ENCODE data around the gene LDB3.
A peak's percentile ranks its signal among the peaks of the same experiment; 100 is the strongest.
"Not testable (repeated sequence)": the region's sequence is repeated elsewhere in the genome, so short reads cannot be mapped to it uniquely, and the experiment has no call there.

The LDB3 gene

DNA sequence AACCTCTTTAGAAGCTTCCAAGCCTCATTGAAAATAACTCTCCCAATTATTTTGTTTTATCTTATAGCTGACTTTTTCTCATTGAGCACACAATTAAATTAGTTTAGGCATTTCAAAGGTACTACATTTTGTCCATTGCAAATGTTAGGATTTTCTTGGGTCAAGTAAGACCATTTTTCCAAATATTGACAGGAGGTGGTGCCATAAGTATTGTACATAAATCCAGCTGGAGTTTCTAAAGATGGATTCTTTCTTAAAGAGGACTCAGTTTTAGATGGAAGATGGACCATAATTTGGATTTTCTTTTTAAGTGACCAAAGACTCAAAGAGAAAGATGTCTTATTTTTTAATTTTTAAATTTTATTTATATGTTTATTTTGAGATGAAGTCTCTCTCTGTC lies 26.3 kb upstream of the LDB3 start:
- Histone ChIP-seq H3K9me3 (ENCODE audit: low read depth, low read length) (no peaks in the 10 kb centered on the region), H3K27ac (no peak overlapping the region), H3K36me3 (ENCODE audit: insufficient read depth, low read length) (no peaks in the 10 kb centered on the region), H3K9ac (ENCODE audit: insufficient read length) (no peak overlapping the region), H3K4me3 (no peak overlapping the region)
- TF ChIP-seq FOXP2 (optimal IDR thresholded peaks at IDR 0.05; ENCODE audit: control extremely low read depth, extremely low read length, insufficient read depth) (no peak), POLR2AphosphoS5 (IDR thresholded peaks at IDR 0.05; ENCODE audit: borderline replicate concordance, low read depth, low read length) (no peak), EZH2 (IDR thresholded peaks at IDR 0.05) (no peak)
- DNase-seq (ENCODE audit: low read depth, low spot score) = no peak

DNA sequence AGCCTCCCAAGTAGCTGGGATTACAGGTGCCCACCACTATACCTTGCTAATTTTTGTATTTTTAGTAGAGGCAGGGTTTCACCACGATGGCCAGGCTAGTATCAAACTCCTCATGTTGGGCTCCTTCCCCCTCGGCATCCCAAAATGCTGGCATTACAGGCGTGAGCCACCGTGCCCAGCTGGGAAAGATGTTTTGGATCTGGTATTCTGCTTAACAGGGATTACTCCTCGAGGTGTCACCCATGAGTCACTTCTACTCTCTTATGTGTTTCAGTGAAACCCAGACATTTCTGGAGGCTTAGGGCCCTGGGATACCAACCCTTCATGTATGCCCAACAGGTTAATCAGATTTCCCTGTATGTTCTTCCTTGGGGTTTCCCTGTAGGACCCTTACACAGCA lies 25.8 kb upstream of the LDB3 start:
- DNase-seq (ENCODE audit: low read depth, low spot score) = no peak
- H3K27ac ChIP-seq = no peak overlapping the region
- H3K9me3 ChIP-seq (ENCODE audit: low read depth, low read length) = no peaks in the 10 kb centered on the region
- no peak for TF ChIP-seq FOXP2 (optimal IDR thresholded peaks at IDR 0.05; ENCODE audit: control extremely low read depth, extremely low read length, insufficient read depth)
- TF ChIP-seq EZH2 (IDR thresholded peaks at IDR 0.05) = no peak
- TF ChIP-seq POLR2AphosphoS5 (IDR thresholded peaks at IDR 0.05; ENCODE audit: borderline replicate concordance, low read depth, low read length) = no peak
- no peak overlapping the region for H3K4me3 ChIP-seq
- H3K36me3 ChIP-seq (ENCODE audit: insufficient read depth, low read length) = no peaks in the 10 kb centered on the region
- no peak overlapping the region for H3K9ac ChIP-seq (ENCODE audit: insufficient read length)

DNA sequence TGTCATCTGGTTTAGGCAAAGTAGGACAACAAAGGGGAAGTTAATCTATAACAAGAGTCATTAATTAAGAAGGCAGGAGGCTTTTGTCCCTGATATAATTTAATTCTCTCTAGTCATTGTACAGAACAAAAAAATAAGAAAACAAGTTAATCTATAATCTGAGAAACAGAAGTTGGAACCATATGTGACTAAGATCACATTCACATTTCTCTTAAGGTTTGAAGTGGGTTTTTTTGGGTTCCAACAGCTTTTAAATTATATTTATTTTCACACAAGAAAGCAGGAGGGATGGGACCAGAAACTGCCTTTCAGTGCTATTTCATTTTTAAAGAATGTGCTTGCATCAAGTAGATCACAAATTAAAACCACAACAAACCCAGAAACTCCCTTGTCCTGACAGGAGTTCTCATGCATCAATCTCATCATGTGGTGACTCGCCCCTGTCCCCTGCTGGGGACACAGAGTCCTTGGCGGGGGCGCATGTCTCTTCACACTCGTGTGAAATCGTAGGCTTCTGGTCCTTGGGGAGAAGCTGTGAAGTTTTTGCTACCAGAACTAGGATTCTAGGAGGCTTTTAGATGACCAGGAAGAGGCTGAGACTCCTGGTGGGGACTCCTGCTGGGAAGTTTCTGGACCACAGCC lies 24.0 kb upstream of the LDB3 start:
- DNase-seq (ENCODE audit: low read depth, low spot score) = no peak
- H3K36me3 ChIP-seq (ENCODE audit: insufficient read depth, low read length) = no peaks in the 10 kb centered on the region
- H3K4me3 ChIP-seq = no peak overlapping the region
- no peak for TF ChIP-seq EZH2 (IDR thresholded peaks at IDR 0.05)
- TF ChIP-seq POLR2AphosphoS5 (IDR thresholded peaks at IDR 0.05; ENCODE audit: borderline replicate concordance, low read depth, low read length) = no peak
- no peak for TF ChIP-seq FOXP2 (optimal IDR thresholded peaks at IDR 0.05; ENCODE audit: control extremely low read depth, extremely low read length, insufficient read depth)
- no peak overlapping the region for H3K27ac ChIP-seq
- H3K9ac ChIP-seq (ENCODE audit: insufficient read length) = no peak overlapping the region
- no peaks in the 10 kb centered on the region for H3K9me3 ChIP-seq (ENCODE audit: low read depth, low read length)

DNA sequence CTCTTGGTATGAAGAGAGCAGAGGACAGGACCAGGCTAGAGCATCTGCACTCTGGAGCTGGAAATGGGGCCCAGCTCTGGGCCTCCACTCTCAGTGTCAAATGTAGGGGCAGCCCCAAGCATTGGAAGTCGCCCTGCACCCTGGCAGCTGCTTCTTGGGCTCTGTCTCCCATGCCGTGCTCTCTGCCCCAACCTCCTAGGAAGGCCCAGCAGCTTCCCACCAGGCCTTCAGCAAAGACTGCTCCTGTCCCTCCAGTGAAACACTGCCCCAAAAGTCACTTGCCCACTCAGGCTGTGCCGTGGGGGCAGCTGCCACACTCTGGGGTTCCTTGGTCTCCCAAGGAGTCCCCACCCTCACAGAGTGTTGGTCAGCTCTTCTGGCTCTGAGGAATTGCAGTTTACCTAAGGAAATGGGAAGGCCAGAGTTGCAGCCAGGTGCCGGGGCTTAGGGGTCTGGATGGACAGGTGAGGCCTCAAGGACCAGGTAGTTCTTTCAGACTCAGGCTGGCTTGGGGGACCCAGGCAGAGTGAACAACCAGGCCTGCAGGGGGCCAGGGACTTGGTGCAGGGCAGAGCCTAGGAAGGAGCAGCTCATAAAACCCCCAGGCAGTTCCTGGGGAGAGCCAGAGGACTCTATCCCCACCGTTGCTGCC lies 23.4 kb upstream of the LDB3 start:
- H3K9ac ChIP-seq (ENCODE audit: insufficient read length) = no peak overlapping the region
- no peak for TF ChIP-seq POLR2AphosphoS5 (IDR thresholded peaks at IDR 0.05; ENCODE audit: borderline replicate concordance, low read depth, low read length)
- TF ChIP-seq EZH2 (IDR thresholded peaks at IDR 0.05) = no peak
- TF ChIP-seq FOXP2 (optimal IDR thresholded peaks at IDR 0.05; ENCODE audit: control extremely low read depth, extremely low read length, insufficient read depth) = no peak
- no peaks in the 10 kb centered on the region for H3K9me3 ChIP-seq (ENCODE audit: low read depth, low read length)
- no peak overlapping the region for H3K4me3 ChIP-seq
- H3K36me3 ChIP-seq (ENCODE audit: insufficient read depth, low read length) = no peaks in the 10 kb centered on the region
- no peak for DNase-seq (ENCODE audit: low read depth, low spot score)
- H3K27ac ChIP-seq = no peak overlapping the region

DNA sequence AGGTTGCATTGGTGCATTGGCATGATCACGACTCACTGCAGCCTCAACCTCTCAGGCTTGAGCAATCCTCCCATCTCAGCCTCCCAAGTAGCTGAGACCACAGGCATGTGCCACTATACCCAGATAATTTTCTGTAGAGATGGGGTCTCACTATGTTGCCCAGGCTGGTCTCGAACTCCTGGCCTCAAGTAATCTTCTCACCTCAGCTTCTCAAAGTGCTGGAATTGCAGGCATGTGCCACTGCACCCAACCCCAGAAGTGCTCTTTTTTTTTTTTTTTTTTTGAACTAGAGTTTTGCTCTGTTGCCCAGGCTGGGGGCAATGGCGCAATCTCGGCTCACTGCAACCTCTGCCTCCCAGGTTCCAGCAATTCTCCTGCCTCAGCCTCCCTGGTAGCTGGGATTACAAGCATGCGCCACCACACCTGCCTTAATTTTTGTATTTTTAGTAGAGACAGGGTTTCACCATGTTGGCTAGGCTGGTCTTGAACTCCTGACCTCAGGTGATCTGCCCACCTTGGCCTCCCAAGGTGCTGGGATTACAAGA lies 22.6 kb upstream of the LDB3 start:
- DNase-seq (ENCODE audit: low read depth, low spot score) = not testable (repeated sequence)

DNA sequence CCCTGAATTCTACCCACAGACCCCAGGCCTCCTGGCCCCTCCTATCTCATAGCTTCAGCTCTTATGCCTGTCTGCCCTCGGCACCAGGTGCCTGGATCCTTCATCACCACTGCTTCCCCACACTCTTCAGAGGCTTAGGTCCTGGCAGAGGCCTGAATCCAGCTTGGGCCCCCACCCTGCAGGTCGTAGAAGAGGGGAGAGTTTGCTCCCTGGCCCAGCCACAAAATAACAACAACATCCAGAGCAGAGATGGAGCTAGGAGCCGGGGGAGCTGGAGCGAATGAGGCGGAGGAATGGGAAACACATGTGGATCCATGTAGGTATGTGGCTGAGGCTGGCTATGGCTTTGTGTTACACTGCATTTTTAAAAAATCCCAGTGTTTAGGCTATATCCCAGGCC lies 21.8 kb upstream of the LDB3 start:
- no peaks in the 10 kb centered on the region for H3K9me3 ChIP-seq (ENCODE audit: low read depth, low read length)
- no peak overlapping the region for H3K27ac ChIP-seq
- H3K4me3 ChIP-seq = no peak overlapping the region
- H3K36me3 ChIP-seq (ENCODE audit: insufficient read depth, low read length) = no peaks in the 10 kb centered on the region
- no peak overlapping the region for H3K9ac ChIP-seq (ENCODE audit: insufficient read length)
- TF ChIP-seq FOXP2 (optimal IDR thresholded peaks at IDR 0.05; ENCODE audit: control extremely low read depth, extremely low read length, insufficient read depth) (no peak), POLR2AphosphoS5 (IDR thresholded peaks at IDR 0.05; ENCODE audit: borderline replicate concordance, low read depth, low read length) (no peak)
- no peak for DNase-seq (ENCODE audit: low read depth, low spot score)

More for the DNA sequence above, 22.6 kb upstream of the LDB3 start:
- not testable (repeated sequence) for H3K9me3 ChIP-seq (ENCODE audit: low read depth, low read length); H3K4me3 ChIP-seq; H3K36me3 ChIP-seq (ENCODE audit: insufficient read depth, low read length); H3K9ac ChIP-seq (ENCODE audit: insufficient read length); H3K27ac ChIP-seq

DNA sequence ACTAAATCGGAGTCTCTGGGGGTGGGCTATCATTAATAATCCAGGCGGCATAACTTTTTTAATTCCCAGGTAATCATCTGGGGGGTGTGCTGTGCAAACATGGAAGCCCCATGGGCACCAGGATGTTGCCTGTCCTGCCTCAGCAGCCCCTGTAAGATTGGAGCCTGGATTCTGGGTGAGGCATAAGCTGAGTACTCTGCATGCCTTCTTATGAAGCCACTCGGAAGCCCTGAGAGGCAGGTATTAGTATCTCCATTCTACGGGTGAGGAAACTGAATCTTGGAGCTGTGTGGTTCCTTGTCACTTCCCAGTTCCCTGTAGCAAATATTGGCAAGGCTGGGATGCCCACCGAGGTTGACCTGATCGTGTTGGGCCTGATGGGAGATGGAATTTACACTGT lies 21.4 kb upstream of the LDB3 start:
- no peak for TF ChIP-seq POLR2AphosphoS5 (IDR thresholded peaks at IDR 0.05; ENCODE audit: borderline replicate concordance, low read depth, low read length)
- no peak for TF ChIP-seq FOXP2 (optimal IDR thresholded peaks at IDR 0.05; ENCODE audit: control extremely low read depth, extremely low read length, insufficient read depth)
- TF ChIP-seq EZH2 (IDR thresholded peaks at IDR 0.05) = no peak
- DNase-seq (ENCODE audit: low read depth, low spot score) = no peak
- H3K9me3 ChIP-seq (ENCODE audit: low read depth, low read length) = no peaks in the 10 kb centered on the region
- H3K9ac ChIP-seq (ENCODE audit: insufficient read length) = no peak overlapping the region
- no peaks in the 10 kb centered on the region for H3K36me3 ChIP-seq (ENCODE audit: insufficient read depth, low read length)
- H3K27ac ChIP-seq = no peak overlapping the region
- no peak overlapping the region for H3K4me3 ChIP-seq

DNA sequence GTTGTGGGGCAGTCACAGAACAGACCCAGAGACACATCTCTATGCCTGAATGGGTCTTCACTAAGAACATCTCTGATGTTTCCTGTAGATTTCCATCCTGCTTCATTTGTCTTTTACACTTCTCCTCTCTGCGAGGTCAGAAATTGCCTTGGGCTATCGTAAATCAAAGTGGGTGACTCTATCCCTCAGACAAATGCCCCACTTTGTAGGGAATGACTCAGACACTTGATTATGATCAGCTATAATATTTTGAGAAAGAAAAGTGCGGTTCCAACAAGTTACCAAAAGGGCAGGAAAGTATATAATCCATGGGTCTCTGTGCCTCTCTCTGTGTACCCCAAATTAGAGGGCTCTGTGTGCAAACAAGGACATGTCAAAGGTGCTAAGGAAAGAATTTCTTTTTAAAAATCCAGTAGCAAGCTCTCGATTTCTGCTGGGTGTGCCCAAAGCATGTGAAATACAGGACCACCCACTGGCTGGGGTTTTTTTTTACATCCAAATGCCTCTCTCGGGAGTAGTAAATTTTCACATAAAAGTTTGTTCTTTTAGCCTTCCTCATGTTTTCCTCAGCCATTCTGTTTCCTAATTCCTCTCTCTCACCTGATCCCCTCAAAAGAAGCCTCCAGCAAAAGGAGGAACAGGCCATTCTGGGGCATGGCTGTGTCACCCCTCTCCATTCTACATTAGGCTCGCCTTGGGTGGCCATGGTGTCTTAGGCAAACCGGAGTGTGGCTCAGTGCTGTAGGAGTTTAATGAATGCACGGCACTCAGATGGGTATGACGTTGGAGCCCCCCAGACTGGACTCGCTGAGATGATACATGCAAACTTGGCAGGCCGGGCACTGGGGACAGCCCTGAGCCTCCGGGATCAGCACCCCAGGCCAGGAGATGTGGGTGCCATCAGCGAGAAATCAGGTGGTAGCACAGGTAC lies 20.3 kb upstream of the LDB3 start:
- H3K36me3 ChIP-seq (ENCODE audit: insufficient read depth, low read length) = no peaks in the 10 kb centered on the region
- no peaks in the 10 kb centered on the region for H3K9me3 ChIP-seq (ENCODE audit: low read depth, low read length)
- no peak overlapping the region for H3K27ac ChIP-seq
- no peak overlapping the region for H3K9ac ChIP-seq (ENCODE audit: insufficient read length)
- DNase-seq (ENCODE audit: low read depth, low spot score) = peak; percentile 2
- peak overlapping the region; percentile 40; the same call in 1 of the 2 replicates for H3K4me3 ChIP-seq
- TF ChIP-seq FOXP2 (optimal IDR thresholded peaks at IDR 0.05; ENCODE audit: control extremely low read depth, extremely low read length, insufficient read depth) (no peak), POLR2AphosphoS5 (IDR thresholded peaks at IDR 0.05; ENCODE audit: borderline replicate concordance, low read depth, low read length) (no peak), EZH2 (IDR thresholded peaks at IDR 0.05) (no peak)

Measured in SK-N-MC (cell line).